GM12878 (cell line): ENCODE measurements around the gene TUBD1. TPM values are rescaled to one million over a fixed set of nuclear protein-coding genes. Genes with fewer than 3 reads are reported as not detected.

Experiments
- BCL11A ChIP-seq: IDR thresholded peaks from 2 replicates; pipeline ENCODE4 v1.6.1; 2011; ENCODE audit warnings: low read depth, low read length
- BRCA1 ChIP-seq: IDR thresholded peaks from 2 replicates; pipeline ENCODE4 v1.6.1; 2011; ENCODE audit warnings: low read depth, low read length, improper control_type of control experiment
- CREB1 ChIP-seq: IDR thresholded peaks from 2 replicates; pipeline ENCODE4 v1.6.1; 2012; ENCODE audit warnings: low read depth, mild to moderate bottlenecking, inconsistent platforms
- E2F4 ChIP-seq: IDR thresholded peaks from 2 replicates; pipeline ENCODE4 v1.6.1; 2012; ENCODE audit warnings: low read depth, low read length, improper control_type of control experiment
- HDGF ChIP-seq: fragments of 450-650 bp; IDR thresholded peaks from 2 replicates; pipeline ENCODE4 v1.6.1; 2016; ENCODE audit warnings: antibody characterized with exemption
- IRF4 ChIP-seq: IDR thresholded peaks from 2 replicates; pipeline ENCODE4 v1.6.1; 2011; ENCODE audit warnings: low read depth, low read length
- MTA2 ChIP-seq: fragments of 450-650 bp; IDR thresholded peaks from 2 replicates; pipeline ENCODE4 v1.6.1; 2016; ENCODE audit warnings: low read depth, mild to moderate bottlenecking, moderate library complexity
- NFYB ChIP-seq: IDR thresholded peaks from 2 replicates; pipeline ENCODE4 v1.6.1; 2011; ENCODE audit warnings: low read depth, mild to moderate bottlenecking, low read length, improper control_type of control experiment, moderate library complexity; ENCODE audit not compliant: insufficient read depth
- NR2C1 ChIP-seq: fragments of 450-650 bp; IDR thresholded peaks from 2 replicates; pipeline ENCODE4 v1.6.1; 2017; ENCODE audit warnings: antibody characterized with exemption, mild to moderate bottlenecking, moderate library complexity
- NR2C2 ChIP-seq: IDR thresholded peaks from 2 replicates; pipeline ENCODE4 v1.6.1; 2011; ENCODE audit warnings: borderline replicate concordance, low read depth; ENCODE audit not compliant: control insufficient read depth, insufficient read length
- NRF1 ChIP-seq: conservative IDR thresholded peaks from 2 replicates; pipeline ENCODE4 v1.6.1; 2011; ENCODE audit warnings: mild to moderate bottlenecking, low read depth, low read length, improper control_type of control experiment
- POLR2A ChIP-seq: IDR thresholded peaks from 2 replicates; pipeline ENCODE4 v1.6.1; 2011; ENCODE audit warnings: low read depth, mild to moderate bottlenecking, low read length
- POU2F2 ChIP-seq: IDR thresholded peaks from 3 replicates; pipeline ENCODE4 v1.6.1; 2011; ENCODE audit warnings: low read depth, mild to moderate bottlenecking, low read length, borderline replicate concordance
- RAD21 ChIP-seq: IDR thresholded peaks from 2 replicates; pipeline ENCODE4 v1.6.1; 2011; ENCODE audit warnings: mild to moderate bottlenecking, low read depth, low read length, moderate library complexity; ENCODE audit not compliant: insufficient read depth
- RAD51 ChIP-seq: fragments of 450-650 bp; IDR thresholded peaks from 2 replicates; pipeline ENCODE4 v1.6.1; 2016; ENCODE audit warnings: moderate library complexity, mild to moderate bottlenecking, inconsistent platforms
- RELB ChIP-seq: fragments of 450-650 bp; IDR thresholded peaks from 2 replicates; pipeline ENCODE4 v1.6.1; 2017; ENCODE audit warnings: low read depth, mild to moderate bottlenecking, moderate library complexity
- SMAD1 ChIP-seq: fragments of 450-650 bp; IDR thresholded peaks from 2 replicates; pipeline ENCODE4 v1.6.1; 2018; ENCODE audit warnings: mild to moderate bottlenecking, low read depth; ENCODE audit not compliant: partially characterized antibody
- STAT1 ChIP-seq: fragments of 450-650 bp; conservative IDR thresholded peaks from 2 replicates; pipeline ENCODE4 v1.6.1; 2014; ENCODE audit warnings: antibody characterized with exemption, mild to moderate bottlenecking
- SUZ12 ChIP-seq: fragments of 200-600 bp; sonication (generic); IDR thresholded peaks from one replicate; pipeline ENCODE4 v1.6.1; 2018; ENCODE audit warnings: antibody characterized with exemption, mild to moderate bottlenecking; ENCODE audit not compliant: unreplicated experiment
- WRNIP1 ChIP-seq: IDR thresholded peaks from 2 replicates; pipeline ENCODE4 v1.6.1; 2011; ENCODE audit warnings: low read depth, low read length, improper control_type of control experiment, borderline replicate concordance
- YBX1 ChIP-seq: fragments of 450-650 bp; IDR thresholded peaks from 2 replicates; pipeline ENCODE4 v1.6.1; 2016; ENCODE audit warnings: antibody characterized with exemption
- ZNF24 ChIP-seq: fragments of 450-650 bp; IDR thresholded peaks from 2 replicates; pipeline ENCODE4 v1.6.1; 2017; ENCODE audit warnings: antibody characterized with exemption, mild to moderate bottlenecking
- polyA plus RNA-seq, 11 experiments: library from polyadenylated mRNA; depleted of rRNA in 4 of 11; unstranded in 6 of 11; stranded (reverse) in 5 of 11; fragments of >200 nt; fragmentation: Nextera tagmentation in 4 of 11; fragmentation: Illumina TruSeq in 1 of 11; extraction: Ambion mirVana in 4 of 11; extraction: Trizol in 1 of 11; gene quantifications; 1 replicate in 1 of 11; 2 replicates in 10 of 11; pipeline versions ENCODE4 v1.2.1 to v1.2.3, GENCODE V29; 2011 to 2016; ENCODE audit warnings: inconsistent platforms in 2 of 11, missing spikeins in 2 of 11, low read depth in 1 of 11
- total RNA-seq, 4 experiments: library from RNA; depleted of rRNA in 3 of 4; stranded (reverse); fragments of >200 nt in 3 of 4; fragmentation: Illumina TruSeq in 1 of 4; extraction: Trizol in 1 of 4; gene quantifications; 2 replicates each; pipeline versions ENCODE4 v1.2.1 to v1.2.3, GENCODE V29; 2013 to 2021
- TF ChIP-seq, protein P1 (sequence below): fragments of 150-350 bp; IDR thresholded peaks from 2 replicates; pipeline ENCODE4 v1.6.1; 2016; ENCODE audit warnings: low read depth, low read length
- TF ChIP-seq, protein P2 (sequence below): IDR thresholded peaks from 2 replicates; pipeline ENCODE4 v1.6.1; 2012; ENCODE audit warnings: low read length, inconsistent platforms

Gene TUBD1
- total and polyA plus RNA-seq, 10 of the 15 experiments (the other 5 are each of a cell fraction or from before 2014, with no cell fraction given), result 5.3 to 10.8 (median 8.3) TPM

DNA sequence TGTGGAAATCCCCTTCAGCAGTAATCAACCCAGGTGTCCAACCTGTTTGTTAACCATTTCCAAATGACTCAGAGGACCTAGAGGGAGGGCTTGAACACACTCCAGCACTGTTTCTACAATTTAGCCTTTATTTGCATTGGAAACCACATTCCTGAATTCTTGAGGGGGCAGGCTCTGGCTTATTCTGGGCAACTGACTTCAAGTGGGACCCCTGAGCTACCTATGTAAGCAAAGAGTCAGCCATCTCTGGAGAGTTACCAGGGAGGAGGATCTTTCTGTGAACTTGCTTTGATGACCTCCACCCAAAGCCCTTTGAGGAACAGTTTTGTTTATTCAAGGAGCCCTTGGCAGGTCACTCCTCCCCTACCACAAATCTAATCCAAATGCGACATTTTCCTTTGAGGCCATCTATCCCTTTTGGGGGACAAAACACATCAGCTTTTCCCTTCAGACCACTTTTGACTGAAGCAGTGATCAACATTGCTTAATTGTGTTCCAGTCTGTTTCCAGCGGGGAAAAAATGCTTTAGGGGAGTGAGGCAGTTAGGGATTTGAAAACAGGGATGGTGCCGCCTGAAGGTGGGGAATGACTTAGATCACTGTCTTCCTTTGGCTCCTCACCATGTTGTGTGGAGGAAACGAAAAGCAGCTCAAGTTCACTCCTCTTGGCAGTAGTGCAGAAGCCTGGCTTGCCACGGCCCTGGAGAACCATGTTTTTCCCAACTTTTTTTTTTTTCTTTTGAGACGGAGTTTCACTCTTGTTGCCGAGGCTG, 46.2 kb downstream of the TUBD1 start (continued):
- no peak for TF ChIP-seq SUZ12
- peak; percentile 65; the same call in 1 of the 2 replicates for TF ChIP-seq IRF4
- peak; percentile 52 for TF ChIP-seq RELB
- no peak for TF ChIP-seq NR2C1
- TF ChIP-seq ZNF24, result no peak
- TF ChIP-seq BRCA1, result no peak
- no peak for TF ChIP-seq HDGF
- TF ChIP-seq E2F4, result no peak
- peak; percentile 85; the same call in 1 of the 3 replicates for TF ChIP-seq POU2F2
- TF ChIP-seq STAT1, result no peak
- TF ChIP-seq CREB1, result peak; percentile 23; the same call in 1 of the 2 replicates
- TF ChIP-seq POLR2A, result no peak
- no peak for TF ChIP-seq YBX1
- no peak for TF ChIP-seq NFYB
- peak; percentile 71; the same call in 1 of the 2 replicates for TF ChIP-seq BCL11A
- TF ChIP-seq MTA2, result peak; percentile 82
- TF ChIP-seq WRNIP1, result no peak
- TF ChIP-seq, protein P1, sequence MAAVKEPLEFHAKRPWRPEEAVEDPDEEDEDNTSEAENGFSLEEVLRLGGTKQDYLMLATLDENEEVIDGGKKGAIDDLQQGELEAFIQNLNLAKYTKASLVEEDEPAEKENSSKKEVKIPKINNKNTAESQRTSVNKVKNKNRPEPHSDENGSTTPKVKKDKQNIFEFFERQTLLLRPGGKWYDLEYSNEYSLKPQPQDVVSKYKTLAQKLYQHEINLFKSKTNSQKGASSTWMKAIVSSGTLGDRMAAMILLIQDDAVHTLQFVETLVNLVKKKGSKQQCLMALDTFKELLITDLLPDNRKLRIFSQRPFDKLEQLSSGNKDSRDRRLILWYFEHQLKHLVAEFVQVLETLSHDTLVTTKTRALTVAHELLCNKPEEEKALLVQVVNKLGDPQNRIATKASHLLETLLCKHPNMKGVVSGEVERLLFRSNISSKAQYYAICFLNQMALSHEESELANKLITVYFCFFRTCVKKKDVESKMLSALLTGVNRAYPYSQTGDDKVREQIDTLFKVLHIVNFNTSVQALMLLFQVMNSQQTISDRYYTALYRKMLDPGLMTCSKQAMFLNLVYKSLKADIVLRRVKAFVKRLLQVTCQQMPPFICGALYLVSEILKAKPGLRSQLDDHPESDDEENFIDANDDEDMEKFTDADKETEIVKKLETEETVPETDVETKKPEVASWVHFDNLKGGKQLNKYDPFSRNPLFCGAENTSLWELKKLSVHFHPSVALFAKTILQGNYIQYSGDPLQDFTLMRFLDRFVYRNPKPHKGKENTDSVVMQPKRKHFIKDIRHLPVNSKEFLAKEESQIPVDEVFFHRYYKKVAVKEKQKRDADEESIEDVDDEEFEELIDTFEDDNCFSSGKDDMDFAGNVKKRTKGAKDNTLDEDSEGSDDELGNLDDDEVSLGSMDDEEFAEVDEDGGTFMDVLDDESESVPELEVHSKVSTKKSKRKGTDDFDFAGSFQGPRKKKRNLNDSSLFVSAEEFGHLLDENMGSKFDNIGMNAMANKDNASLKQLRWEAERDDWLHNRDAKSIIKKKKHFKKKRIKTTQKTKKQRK, result no peak
- no peak for TF ChIP-seq NR2C2
- no peak for TF ChIP-seq RAD21
- TF ChIP-seq, protein P2, sequence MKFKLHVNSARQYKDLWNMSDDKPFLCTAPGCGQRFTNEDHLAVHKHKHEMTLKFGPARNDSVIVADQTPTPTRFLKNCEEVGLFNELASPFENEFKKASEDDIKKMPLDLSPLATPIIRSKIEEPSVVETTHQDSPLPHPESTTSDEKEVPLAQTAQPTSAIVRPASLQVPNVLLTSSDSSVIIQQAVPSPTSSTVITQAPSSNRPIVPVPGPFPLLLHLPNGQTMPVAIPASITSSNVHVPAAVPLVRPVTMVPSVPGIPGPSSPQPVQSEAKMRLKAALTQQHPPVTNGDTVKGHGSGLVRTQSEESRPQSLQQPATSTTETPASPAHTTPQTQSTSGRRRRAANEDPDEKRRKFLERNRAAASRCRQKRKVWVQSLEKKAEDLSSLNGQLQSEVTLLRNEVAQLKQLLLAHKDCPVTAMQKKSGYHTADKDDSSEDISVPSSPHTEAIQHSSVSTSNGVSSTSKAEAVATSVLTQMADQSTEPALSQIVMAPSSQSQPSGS, result no peak
- TF ChIP-seq RAD51, result no peak
- no peak for TF ChIP-seq NRF1
- TF ChIP-seq SMAD1, result no peak
